Measurements from ENCODE around the gene C3orf49. TPM values are rescaled to one million over a fixed set of nuclear protein-coding genes. Genes with fewer than 3 reads are reported as not detected.

The C3orf49 gene
- total and polyA plus RNA-seq, 9 of the 15 experiments (the other 6 are each of a cell fraction or from before 2014, with no cell fraction given): not detected

DNA sequence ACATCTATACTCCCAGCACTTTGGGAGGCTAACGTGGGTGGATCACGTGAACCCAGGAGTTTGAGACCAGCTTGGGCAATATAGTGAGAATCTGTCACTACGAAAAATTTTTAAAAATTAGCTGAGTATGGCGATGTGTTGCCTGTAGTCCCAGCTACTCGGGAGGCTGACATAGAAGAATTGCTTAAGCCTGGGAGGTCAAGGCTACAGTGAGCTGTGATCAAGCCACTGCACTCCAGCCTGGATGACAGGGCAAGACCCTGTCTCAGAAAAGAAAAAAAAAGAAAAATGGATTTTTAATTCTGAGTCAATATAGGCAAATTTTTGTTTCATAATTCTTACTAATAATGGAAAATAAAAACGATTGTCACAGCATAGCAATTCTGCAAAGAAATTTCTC lies 13.3 kb downstream of the C3orf49 start:
- Histone ChIP-seq H3K4me3 (no peak overlapping the region), H4K20me1 (replicated peaks; ENCODE audit: control insufficient read depth, insufficient read depth, low read length) (no peaks in the 10 kb centered on the region), H3K9ac (ENCODE audit: insufficient read depth in 1 of 2, low read depth in 2 of 2, low read length in 2 of 2) (no peak overlapping the region), H3K9me3 (replicated peaks; ENCODE audit: control insufficient read depth, insufficient read depth, low read depth, low read length) (no peaks in the 10 kb centered on the region), H3K9me1 (ENCODE audit: control insufficient read depth, insufficient read depth, low read length) (no peaks in the 10 kb centered on the region), H3K4me1 (replicated peaks in 1 of 2; ENCODE audit: control insufficient read depth in 2 of 2, insufficient read depth in 2 of 2, low read length in 2 of 2) (no peaks in the 10 kb centered on the region), H3K4me2 (ENCODE audit: insufficient read depth, low read length) (no peak overlapping the region), H2AFZ (ENCODE audit: low read depth, low read length) (no peak overlapping the region), H3K27me3 (ENCODE audit: control insufficient read depth in 2 of 2, insufficient read depth in 2 of 2, low read length in 2 of 2) (no peaks in the 10 kb centered on the region), H3K36me3 (ENCODE audit: control insufficient read depth, insufficient read depth, low read length) (peaks cover 46% of the 10 kb centered on the region; the same call in 1 of the 3 replicates), H3K27ac (ENCODE audit: extremely low read depth, low read depth, low read length) (no peak overlapping the region), H3K79me2 (ENCODE audit: control insufficient read depth, insufficient read depth, low read length) (no peaks in the 10 kb centered on the region)
- WGBS (ENCODE audit: insufficient coverage, low coverage, missing lambda C conversion rate): 77% methylated on average over 6 of the region's 6 CpGs
- no peak for ATAC-seq
- POLR2A ChIA-PET: no interaction called here
- CTCF ChIA-PET (ENCODE audit: low intra/inter-chr PET ratio): no interaction called here
- no peak for DNase-seq (ENCODE audit: extremely low read depth in 1 of 4, low spot score in 3 of 4)
- TF ChIP-seq, protein P1, sequence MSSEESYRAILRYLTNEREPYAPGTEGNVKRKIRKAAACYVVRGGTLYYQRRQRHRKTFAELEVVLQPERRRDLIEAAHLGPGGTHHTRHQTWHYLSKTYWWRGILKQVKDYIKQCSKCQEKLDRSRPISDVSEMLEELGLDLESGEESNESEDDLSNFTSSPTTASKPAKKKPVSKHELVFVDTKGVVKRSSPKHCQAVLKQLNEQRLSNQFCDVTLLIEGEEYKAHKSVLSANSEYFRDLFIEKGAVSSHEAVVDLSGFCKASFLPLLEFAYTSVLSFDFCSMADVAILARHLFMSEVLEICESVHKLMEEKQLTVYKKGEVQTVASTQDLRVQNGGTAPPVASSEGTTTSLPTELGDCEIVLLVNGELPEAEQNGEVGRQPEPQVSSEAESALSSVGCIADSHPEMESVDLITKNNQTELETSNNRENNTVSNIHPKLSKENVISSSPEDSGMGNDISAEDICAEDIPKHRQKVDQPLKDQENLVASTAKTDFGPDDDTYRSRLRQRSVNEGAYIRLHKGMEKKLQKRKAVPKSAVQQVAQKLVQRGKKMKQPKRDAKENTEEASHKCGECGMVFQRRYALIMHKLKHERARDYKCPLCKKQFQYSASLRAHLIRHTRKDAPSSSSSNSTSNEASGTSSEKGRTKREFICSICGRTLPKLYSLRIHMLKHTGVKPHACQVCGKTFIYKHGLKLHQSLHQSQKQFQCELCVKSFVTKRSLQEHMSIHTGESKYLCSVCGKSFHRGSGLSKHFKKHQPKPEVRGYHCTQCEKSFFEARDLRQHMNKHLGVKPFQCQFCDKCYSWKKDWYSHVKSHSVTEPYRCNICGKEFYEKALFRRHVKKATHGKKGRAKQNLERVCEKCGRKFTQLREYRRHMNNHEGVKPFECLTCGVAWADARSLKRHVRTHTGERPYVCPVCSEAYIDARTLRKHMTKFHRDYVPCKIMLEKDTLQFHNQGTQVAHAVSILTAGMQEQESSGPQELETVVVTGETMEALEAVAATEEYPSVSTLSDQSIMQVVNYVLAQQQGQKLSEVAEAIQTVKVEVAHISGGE (CRISPR knock-in tag; IDR thresholded peaks at IDR 0.05): peak in 1 of 3 experiments; percentile 64; a peak in 2 of 6 replicates
- TF ChIP-seq ZC3H8 (IDR thresholded peaks at IDR 0.05): no peak
- FAIRE-seq: no peak
- in situ Hi-C loops (cut with MboI): no loop called here
- BruUV-seq (replicated peaks): no TSS peak
- intact Hi-C loops (cut with micrococcal nuclease): no loop called here

Measured in K562 (cell line).